Esophagus muscularis mucosa (tissue), 3 donors: ENCODE results near the gene USP48.

Experiments
- CTCF ChIP-seq, 3 experiments: fragments of 200-600 bp in 2 of 3; fragments of 450-650 bp in 1 of 3; sonication (generic) in 2 of 3; IDR thresholded peaks; one replicate each; pipeline ENCODE4 v1.5.1; 2017 to 2019; ENCODE audit warnings: antibody characterized with exemption in 3 of 3, mild to moderate bottlenecking in 2 of 3, moderate library complexity in 1 of 3
- POLR2A ChIP-seq: fragments of 450-650 bp; IDR thresholded peaks from one replicate; pipeline ENCODE4 v1.6.1; 2017; ENCODE audit warnings: antibody characterized with exemption, moderate library complexity, mild to moderate bottlenecking, low read depth
- POLR2AphosphoS5 ChIP-seq, 2 donors: sonication (generic); formaldehyde crosslinking; IDR thresholded peaks; one replicate each; pipeline ENCODE4 v1.6.1; 2017; ENCODE audit warnings: antibody characterized with exemption in 2 of 2

- TF ChIP-seq CTCF (IDR thresholded peaks at IDR 0.05), result no peak
- TF ChIP-seq POLR2A, result no peak
- TF ChIP-seq POLR2AphosphoS5 (IDR thresholded peaks at IDR 0.05), result no peak
These were observed 23.8 kb downstream of the USP48 start for GRCh38 chr1:21759182-21759581.
